Inferior parietal cortex (tissue), 1 donor: ENCODE data around the gene ITGAX.
"Not testable (repeated sequence)": the region's sequence is repeated elsewhere in the genome, so short reads cannot be mapped to it uniquely, and the experiment has no call there.

Source experiments
- DNase-seq: peaks from one replicate; pipeline ENCODE4 v3.0.0-alpha.2; 2016; ENCODE audit errors: extremely low spot score

The ITGAX gene

GRCh38 chr16:31354394-31355291 lies at the start of gene ITGAX:
TSS of gene ITGAX (plus strand) at chr16:31355176. CDS start at chr16:31355255, 79 bp downstream.
- no peak for DNase-seq

GRCh38 chr16:31305219-31305618 lies 49.8 kb upstream of the ITGAX start:
- no peak for DNase-seq

GRCh38 chr16:31308381-31308780 lies 46.6 kb upstream of the ITGAX start:
- not testable (repeated sequence) for DNase-seq

GRCh38 chr16:31322500-31322899 lies 32.5 kb upstream of the ITGAX start:
- no peak for DNase-seq

- DNase-seq, result no peak
Measured at GRCh38 chr16:31323959-31324629, 30.9 kb upstream of the ITGAX start.

GRCh38 chr16:31325171-31325570 lies 29.8 kb upstream of the ITGAX start:
- DNase-seq, result no peak

GRCh38 chr16:31327646-31328225 lies 27.2 kb upstream of the ITGAX start:
- no peak for DNase-seq

GRCh38 chr16:31328322-31329052 lies 26.5 kb upstream of the ITGAX start:
- DNase-seq, result no peak

GRCh38 chr16:31329671-31330552 lies 25.1 kb upstream of the ITGAX start:
- DNase-seq, result no peak

- no peak for DNase-seq
Measured at GRCh38 chr16:31330553-31330890, 24.5 kb upstream of the ITGAX start.

GRCh38 chr16:31331141-31331764 lies 23.7 kb upstream of the ITGAX start:
- no peak for DNase-seq

- no peak for DNase-seq
Measured at GRCh38 chr16:31331807-31332301, 23.1 kb upstream of the ITGAX start.

GRCh38 chr16:31332544-31332943 lies 22.4 kb upstream of the ITGAX start:
- DNase-seq, result no peak

- DNase-seq, result no peak
Measured at GRCh38 chr16:31333686-31334649, 21.0 kb upstream of the ITGAX start.

GRCh38 chr16:31334934-31335333 lies 20.0 kb upstream of the ITGAX start:
- no peak for DNase-seq

GRCh38 chr16:31335431-31335830 lies 19.5 kb upstream of the ITGAX start:
- no peak for DNase-seq

- not testable (repeated sequence) for DNase-seq
Measured at GRCh38 chr16:31338166-31338685, 16.8 kb upstream of the ITGAX start.

- no peak for DNase-seq
Measured at GRCh38 chr16:31344712-31345111, 10.3 kb upstream of the ITGAX start.

GRCh38 chr16:31347445-31347844 lies 7.5 kb upstream of the ITGAX start:
- DNase-seq, result no peak
